Dendritic cell treated with granulocyte-macrophage colony-stimulating factor and Interleukin-4, amounts not matched to agents 40 ng/mL and 50 ng/mL, for 4 days (primary cell): Measurements from ENCODE around the gene TRPM3.
"Not testable (repeated sequence)": the region's sequence is repeated elsewhere in the genome, so short reads cannot be mapped to it uniquely, and the experiment has no call there.

Experiments used
- H3K27ac Mint-ChIP-seq: one replicate; pipeline ENCODE4 v1.8.0; 2022; ENCODE audit warnings: mild to moderate bottlenecking, mixed read lengths
- H3K27me3 Mint-ChIP-seq: one replicate; pipeline ENCODE4 v1.8.0; 2022; ENCODE audit warnings: mild to moderate bottlenecking, mixed read lengths
- H3K36me3 Mint-ChIP-seq: one replicate; pipeline ENCODE4 v1.8.0; 2022; ENCODE audit warnings: low read depth, mixed read lengths
- H3K4me1 Mint-ChIP-seq: one replicate; pipeline ENCODE4 v1.8.0; 2022; ENCODE audit warnings: low read depth, mixed read lengths
- H3K4me3 Mint-ChIP-seq: one replicate; pipeline ENCODE4 v1.8.0; 2022; ENCODE audit warnings: mild to moderate bottlenecking, moderate library complexity, mixed read lengths
- H3K9me3 Mint-ChIP-seq: one replicate; pipeline ENCODE4 v1.8.0; 2022; ENCODE audit warnings: mixed read lengths
- intact Hi-C: fragments of 100-400 bp; cut with micrococcal nuclease; formaldehyde crosslinking; loops from one replicate; pipeline ENCODE4 v1.15.0; 2022

The TRPM3 gene

GRCh38 chr9:70966380-70966779, 155.0 kb downstream of the TRPM3 start:
- H3K9me3 Mint-ChIP-seq, H3K36me3 Mint-ChIP-seq, H3K4me1 Mint-ChIP-seq, H3K4me3 Mint-ChIP-seq, intact Hi-C loops, H3K27ac Mint-ChIP-seq, H3K27me3 Mint-ChIP-seq: not testable (repeated sequence)

DNA sequence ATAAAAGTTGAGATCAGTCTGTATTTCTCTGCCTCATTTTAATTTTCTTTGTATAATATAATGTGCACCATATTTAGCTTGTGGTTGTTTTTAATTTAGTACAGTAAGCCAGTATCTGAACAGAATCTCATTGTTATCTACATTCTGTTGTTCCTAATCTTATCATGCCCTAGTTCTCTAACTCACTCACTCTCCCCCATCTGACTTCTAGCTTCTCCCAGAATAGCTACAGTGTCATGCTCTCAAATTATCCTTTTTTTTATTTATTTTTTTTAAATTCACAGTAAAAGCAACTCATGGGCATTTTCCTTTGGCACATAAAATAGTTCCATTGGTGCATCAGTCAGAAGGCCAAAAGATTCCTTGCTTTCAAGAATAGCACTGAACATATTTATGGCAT, 156.6 kb downstream of the TRPM3 start:
- H3K9me3 Mint-ChIP-seq = no peaks in the 10 kb centered on the region

DNA sequence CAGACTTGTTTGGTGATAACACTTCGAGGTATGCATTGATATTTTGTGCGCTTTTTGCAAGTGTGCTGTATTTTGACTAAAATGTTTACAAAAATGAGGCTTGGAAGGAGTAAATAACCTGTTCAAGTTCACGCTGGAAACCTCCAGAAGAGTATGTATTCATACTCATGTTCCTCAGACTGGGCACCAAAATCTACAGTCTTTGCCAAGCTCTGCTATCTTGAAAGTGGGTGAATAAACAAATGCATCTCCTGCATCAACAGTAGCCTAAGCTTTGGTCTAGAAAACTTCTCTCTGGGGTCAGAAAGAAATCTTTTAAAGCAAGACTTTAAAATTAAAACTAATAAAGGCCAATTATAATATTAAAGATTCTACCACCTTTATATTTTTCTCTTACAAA, 157.9 kb downstream of the TRPM3 start:
- no peak overlapping the region for H3K4me3 Mint-ChIP-seq

More for the DNA sequence above, 156.6 kb downstream of the TRPM3 start:
- H3K4me3 Mint-ChIP-seq = no peak overlapping the region
- no peaks in the 10 kb centered on the region for H3K36me3 Mint-ChIP-seq
- H3K27ac Mint-ChIP-seq = no peak overlapping the region
- no peaks in the 10 kb centered on the region for H3K4me1 Mint-ChIP-seq
- intact Hi-C loops = no loop called here
- H3K27me3 Mint-ChIP-seq = no peaks in the 10 kb centered on the region

DNA sequence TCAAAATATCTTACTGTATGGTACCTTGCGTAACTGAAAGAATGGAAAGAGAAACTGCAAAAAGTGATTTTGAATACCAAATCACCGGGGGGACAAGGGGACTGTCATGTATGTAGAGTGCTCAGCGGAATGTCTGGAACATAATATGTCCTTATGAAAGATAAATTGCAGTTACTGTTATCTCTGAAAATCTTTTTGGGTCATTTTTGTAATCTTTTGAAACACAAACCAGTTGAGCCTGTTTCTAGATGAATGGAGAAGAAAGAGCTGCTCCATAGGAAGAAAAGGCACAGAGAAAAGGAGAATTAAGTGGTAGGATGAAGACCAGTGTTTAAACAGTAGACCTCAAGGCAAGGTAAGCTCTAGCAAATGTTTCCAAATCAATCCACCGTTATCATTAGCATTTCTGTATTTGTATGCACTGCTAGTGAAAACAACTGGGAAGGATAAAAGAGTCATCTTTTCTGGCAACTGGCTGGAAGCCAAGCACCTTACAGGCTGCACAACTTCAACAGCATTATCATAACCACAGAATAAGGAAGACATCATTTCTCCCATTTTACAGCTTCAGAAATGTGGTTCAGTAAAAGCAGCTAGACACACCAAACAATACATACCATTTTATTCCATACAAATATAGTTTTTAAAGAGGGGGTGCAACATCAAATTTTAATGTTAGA, 158.5 kb downstream of the TRPM3 start:
- H3K27me3 Mint-ChIP-seq = no peaks in the 10 kb centered on the region
- no peaks in the 10 kb centered on the region for H3K4me1 Mint-ChIP-seq
- H3K36me3 Mint-ChIP-seq = no peaks in the 10 kb centered on the region
- H3K9me3 Mint-ChIP-seq = no peaks in the 10 kb centered on the region
- no peak overlapping the region for H3K27ac Mint-ChIP-seq
- no peak overlapping the region for H3K4me3 Mint-ChIP-seq
- intact Hi-C loops = no loop called here

More for the DNA sequence above, 157.9 kb downstream of the TRPM3 start:
- H3K27me3 Mint-ChIP-seq = no peaks in the 10 kb centered on the region
- no peaks in the 10 kb centered on the region for H3K36me3 Mint-ChIP-seq
- no peak overlapping the region for H3K27ac Mint-ChIP-seq
- H3K4me1 Mint-ChIP-seq = no peaks in the 10 kb centered on the region
- intact Hi-C loops = no loop called here
- no peaks in the 10 kb centered on the region for H3K9me3 Mint-ChIP-seq

GRCh38 chr9:70959366-70959765, 162.1 kb downstream of the TRPM3 start:
- H3K9me3 Mint-ChIP-seq = no peaks in the 10 kb centered on the region
- H3K36me3 Mint-ChIP-seq = no peaks in the 10 kb centered on the region
- no peak overlapping the region for H3K4me3 Mint-ChIP-seq

DNA sequence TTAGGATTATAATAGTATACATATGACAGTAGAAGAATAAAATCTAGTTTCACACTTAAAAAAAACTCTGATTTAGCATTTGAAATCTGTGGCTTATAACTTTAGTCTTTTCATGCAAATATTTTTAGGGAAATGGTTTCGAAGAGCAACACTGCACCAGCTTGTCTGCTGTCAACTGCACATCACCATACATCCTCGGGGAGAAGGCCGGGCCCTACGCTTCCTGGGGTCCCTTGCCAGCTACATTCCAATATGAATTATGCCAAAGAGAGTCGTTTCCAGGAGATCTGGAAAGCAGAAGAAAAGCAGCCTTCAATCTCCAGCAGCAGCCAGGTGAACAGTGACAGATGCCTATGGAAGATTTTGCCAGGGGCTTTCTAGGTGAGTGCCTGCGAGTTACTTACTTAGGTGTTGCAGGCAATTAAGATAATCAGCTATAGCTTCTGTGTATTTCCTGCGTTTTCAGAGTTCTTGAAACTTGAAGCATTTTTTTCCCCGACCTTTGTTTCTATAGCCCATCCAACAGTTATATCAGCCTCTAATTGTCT, 166.8 kb downstream of the TRPM3 start:
- no peaks in the 10 kb centered on the region for H3K4me1 Mint-ChIP-seq
- H3K27ac Mint-ChIP-seq = no peak overlapping the region

More at GRCh38 chr9:70959366-70959765, 162.1 kb downstream of the TRPM3 start:
- no peak overlapping the region for H3K27ac Mint-ChIP-seq
- no peaks in the 10 kb centered on the region for H3K27me3 Mint-ChIP-seq
- H3K4me1 Mint-ChIP-seq = no peaks in the 10 kb centered on the region
- intact Hi-C loops = no loop called here

DNA sequence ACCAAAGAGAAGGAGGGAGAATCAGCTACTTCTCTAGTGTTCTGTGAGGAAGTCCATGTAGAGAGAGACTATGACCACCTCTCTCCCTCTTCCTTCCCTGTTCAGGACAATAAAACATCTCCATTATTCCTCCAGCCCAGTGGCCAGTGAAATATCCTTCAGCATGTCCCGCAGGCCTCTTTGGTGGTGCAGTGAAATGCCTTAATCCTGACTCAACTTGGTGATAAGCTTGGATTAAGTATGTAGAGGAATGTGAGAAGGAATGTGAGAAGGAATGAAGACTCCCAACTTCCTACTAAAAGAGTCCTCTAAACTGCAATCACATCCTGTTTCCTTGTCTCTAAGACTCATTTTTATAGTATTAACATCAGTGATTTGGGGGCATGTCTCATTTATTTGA, 167.3 kb downstream of the TRPM3 start:
- no peaks in the 10 kb centered on the region for H3K27me3 Mint-ChIP-seq
- no peak overlapping the region for H3K4me3 Mint-ChIP-seq
- H3K36me3 Mint-ChIP-seq = no peaks in the 10 kb centered on the region
- intact Hi-C loops = no loop called here
- H3K27ac Mint-ChIP-seq = no peak overlapping the region
- H3K9me3 Mint-ChIP-seq = no peaks in the 10 kb centered on the region
- H3K4me1 Mint-ChIP-seq = no peaks in the 10 kb centered on the region

More for the DNA sequence above, 166.8 kb downstream of the TRPM3 start:
- intact Hi-C loops = no loop called here
- Mint-ChIP-seq H3K36me3 (no peaks in the 10 kb centered on the region), H3K9me3 (no peaks in the 10 kb centered on the region), H3K4me3 (no peak overlapping the region), H3K27me3 (no peaks in the 10 kb centered on the region)

- no peaks in the 10 kb centered on the region for H3K36me3 Mint-ChIP-seq
- intact Hi-C loops = no loop called here
- H3K4me3 Mint-ChIP-seq = no peak overlapping the region
- H3K27me3 Mint-ChIP-seq = no peaks in the 10 kb centered on the region
- H3K27ac Mint-ChIP-seq = no peak overlapping the region
- no peaks in the 10 kb centered on the region for H3K9me3 Mint-ChIP-seq
- H3K4me1 Mint-ChIP-seq = no peaks in the 10 kb centered on the region
These were observed 169.4 kb downstream of the TRPM3 start for GRCh38 chr9:70951749-70952727.

GRCh38 chr9:70950270-70950669, 171.2 kb downstream of the TRPM3 start:
- Mint-ChIP-seq H3K27me3 (no peaks in the 10 kb centered on the region), H3K4me1 (no peaks in the 10 kb centered on the region), H3K36me3 (no peaks in the 10 kb centered on the region), H3K27ac (no peak overlapping the region), H3K4me3 (no peak overlapping the region), H3K9me3 (no peaks in the 10 kb centered on the region)
- intact Hi-C loops = no loop called here

- Mint-ChIP-seq H3K27ac (no peak overlapping the region), H3K4me1 (no peaks in the 10 kb centered on the region), H3K4me3 (no peak overlapping the region), H3K36me3 (no peaks in the 10 kb centered on the region), H3K9me3 (no peaks in the 10 kb centered on the region), H3K27me3 (no peaks in the 10 kb centered on the region)
- intact Hi-C loops = no loop called here
These were observed 172.2 kb downstream of the TRPM3 start for GRCh38 chr9:70949239-70949638.

GRCh38 chr9:70948744-70949143, 172.7 kb downstream of the TRPM3 start:
- no peak overlapping the region for H3K27ac Mint-ChIP-seq

DNA sequence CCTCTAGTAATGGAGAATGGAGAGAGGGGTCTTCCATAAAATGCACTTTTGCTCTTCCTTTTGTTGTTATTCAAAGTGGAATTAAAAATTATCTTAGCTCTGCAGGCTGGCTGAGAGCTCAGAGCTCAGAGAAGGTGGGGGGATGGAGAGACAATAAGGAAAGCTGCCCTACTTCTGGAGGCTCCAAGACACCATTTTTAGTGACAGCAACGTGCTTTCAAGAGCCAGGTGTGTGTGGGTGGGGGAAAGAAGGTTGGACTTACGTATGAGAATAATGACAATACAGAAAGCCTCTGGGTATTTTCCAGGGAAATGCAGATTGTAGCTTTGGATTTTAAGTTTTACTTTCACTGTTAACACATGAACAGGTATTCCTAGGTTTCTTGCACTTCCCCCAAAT, 173.9 kb downstream of the TRPM3 start:
- Mint-ChIP-seq H3K9me3 (no peaks in the 10 kb centered on the region), H3K4me1 (no peaks in the 10 kb centered on the region), H3K4me3 (no peak overlapping the region), H3K27ac (no peak overlapping the region), H3K27me3 (no peaks in the 10 kb centered on the region), H3K36me3 (no peaks in the 10 kb centered on the region)
- intact Hi-C loops = no loop called here

More at GRCh38 chr9:70948744-70949143, 172.7 kb downstream of the TRPM3 start:
- intact Hi-C loops = no loop called here
- no peak overlapping the region for H3K4me3 Mint-ChIP-seq
- no peaks in the 10 kb centered on the region for H3K27me3 Mint-ChIP-seq
- H3K4me1 Mint-ChIP-seq = no peaks in the 10 kb centered on the region
- no peaks in the 10 kb centered on the region for H3K36me3 Mint-ChIP-seq
- H3K9me3 Mint-ChIP-seq = no peaks in the 10 kb centered on the region

DNA sequence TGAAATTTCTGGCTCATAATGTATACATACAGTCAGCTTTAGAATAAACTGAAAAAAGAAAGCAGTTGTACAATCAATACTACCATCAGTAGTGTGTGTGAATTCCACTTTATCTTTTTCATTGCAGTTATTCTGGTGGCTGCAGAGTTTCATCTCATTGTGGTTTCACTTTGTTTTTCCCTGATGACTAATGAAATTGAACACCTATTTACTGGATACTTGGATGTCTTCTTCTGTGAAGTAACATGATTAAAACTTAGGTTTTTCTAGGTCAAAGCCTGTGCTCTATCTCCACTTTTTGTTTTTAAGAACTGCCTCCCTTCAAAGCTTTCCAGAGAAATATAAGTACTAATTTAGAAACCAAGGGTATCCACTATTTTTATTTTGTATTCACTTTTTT, 174.3 kb downstream of the TRPM3 start:
- no peak overlapping the region for H3K27ac Mint-ChIP-seq
- no peak overlapping the region for H3K4me3 Mint-ChIP-seq
- H3K36me3 Mint-ChIP-seq = no peaks in the 10 kb centered on the region
- H3K9me3 Mint-ChIP-seq = no peaks in the 10 kb centered on the region
- H3K4me1 Mint-ChIP-seq = no peaks in the 10 kb centered on the region
- H3K27me3 Mint-ChIP-seq = no peaks in the 10 kb centered on the region
- intact Hi-C loops = no loop called here

GRCh38 chr9:70945301-70945700, 176.1 kb downstream of the TRPM3 start:
- no peaks in the 10 kb centered on the region for H3K9me3 Mint-ChIP-seq
- no peaks in the 10 kb centered on the region for H3K36me3 Mint-ChIP-seq
- intact Hi-C loops = no loop called here
- H3K27ac Mint-ChIP-seq = no peak overlapping the region
- no peaks in the 10 kb centered on the region for H3K4me1 Mint-ChIP-seq
- no peak overlapping the region for H3K4me3 Mint-ChIP-seq
- H3K27me3 Mint-ChIP-seq = no peaks in the 10 kb centered on the region
